Prostate gland (tissue), 2 donors: ENCODE measurements around the gene DYNC1LI2. TPM values are rescaled to one million over a fixed set of nuclear protein-coding genes. Genes with fewer than 3 reads are reported as not detected.
A peak's percentile ranks its signal among the peaks of the same experiment; 100 is the strongest.

Experiments
- DNase-seq: peaks from one replicate; pipeline ENCODE4 v3.0.0-alpha.2; 2019; ENCODE audit warnings: low spot score
- H3K27ac ChIP-seq, 2 donors: fragments of 200-600 bp; sonication (generic); 2 replicates each; pipeline ENCODE4 v1.5.1; 2017 to 2019
- H3K27me3 ChIP-seq: fragments of 200-600 bp; sonication (generic); replicated peaks from 2 replicates; pipeline ENCODE4 v1.5.1; 2019; ENCODE audit not compliant: insufficient read depth
- H3K36me3 ChIP-seq, 2 donors: fragments of 200-600 bp; sonication (generic); 1 replicate in 1 of 2; 2 replicates in 1 of 2; pipeline versions ENCODE4 v1.5.1 to v1.8.1; 2017 to 2019
- H3K4me1 ChIP-seq: fragments of 200-600 bp; sonication (generic); replicated peaks from 2 replicates; pipeline ENCODE4 v1.5.1; 2019
- H3K4me3 ChIP-seq, 2 donors: fragments of 200-600 bp; sonication (generic); 2 replicates each; pipeline ENCODE4 v1.5.1; 2017 to 2019
- H3K9me3 ChIP-seq: fragments of 200-600 bp; sonication (generic); 2 replicates; pipeline ENCODE4 v1.5.1; 2017
- CTCF ChIP-seq, 4 experiments: fragments of 200-600 bp in 2 of 4; fragments of 450-650 bp in 2 of 4; sonication (generic) in 2 of 4; IDR thresholded peaks; 1 replicate in 3 of 4; 2 replicates in 1 of 4; pipeline ENCODE4 v1.5.1; 2016 to 2019; ENCODE audit warnings: antibody characterized with exemption in 4 of 4, mild to moderate bottlenecking in 2 of 4, moderate library complexity in 2 of 4
- POLR2A ChIP-seq: fragments of 450-650 bp; IDR thresholded peaks from one replicate; pipeline ENCODE4 v1.6.1; 2016; ENCODE audit warnings: antibody characterized with exemption, mild to moderate bottlenecking
- POLR2AphosphoS5 ChIP-seq: sonication (generic); formaldehyde crosslinking; IDR thresholded peaks from one replicate; pipeline ENCODE4 v1.6.1; 2017; ENCODE audit warnings: antibody characterized with exemption
- WGBS: methylation state at CpG from one replicate; pipeline ENCODE4 v1.1.5; 2018; 5-methylcytosine and 5-hydroxymethylcytosine counted together
- intact Hi-C: fragments of 100-400 bp; cut with DNase I; formaldehyde crosslinking; loops from one replicate; pipeline ENCODE4 v1.14.2; 2022
- total RNA-seq, 2 donors: library from RNA; depleted of rRNA; stranded (reverse); fragments of >200 nt; gene quantifications; one replicate each; pipeline ENCODE4 v1.1.0, GENCODE V29; 2016

DYNC1LI2 gene
- total RNA-seq, 2 donors from 2014 or later: 98.1 to 149 TPM

- Histone ChIP-seq H3K36me3 (no peaks in the 10 kb centered on the region), H3K4me3 (no peak overlapping the region), H3K9me3 (no peaks in the 10 kb centered on the region), H3K4me1 (no peaks in the 10 kb centered on the region), H3K27ac (no peak overlapping the region), H3K27me3 (no peaks in the 10 kb centered on the region)
- intact Hi-C loops: no loop called here
- TF ChIP-seq CTCF (IDR thresholded peaks at IDR 0.05): peak in 2 of 4 experiments; percentile 5 to 41
- no peak for TF ChIP-seq POLR2A
- TF ChIP-seq POLR2AphosphoS5: no peak
- DNase-seq: no peak
- WGBS: 60% methylated on average over 12 of the region's 12 CpGs
Observed at GRCh38 chr16:66717112-66717675, 34.2 kb downstream of the DYNC1LI2 start.

- 41% methylated on average over 6 of the region's 6 CpGs for WGBS
- Histone ChIP-seq H3K27me3 (no peaks in the 10 kb centered on the region), H3K4me1 (no peaks in the 10 kb centered on the region), H3K36me3 (no peaks in the 10 kb centered on the region), H3K27ac (no peak overlapping the region), H3K9me3 (no peaks in the 10 kb centered on the region), H3K4me3 (no peak overlapping the region)
- TF ChIP-seq POLR2A (no peak), CTCF (IDR thresholded peaks at IDR 0.05) (no peak), POLR2AphosphoS5 (no peak)
- intact Hi-C loops: no loop called here
- no peak for DNase-seq
Observed at GRCh38 chr16:66714654-66715307, 36.6 kb downstream of the DYNC1LI2 start.

GRCh38 chr16:66714062-66714461 is 37.3 kb downstream of the DYNC1LI2 start:
- Histone ChIP-seq H3K4me1 (no peaks in the 10 kb centered on the region), H3K36me3 (no peaks in the 10 kb centered on the region), H3K27ac (no peak overlapping the region), H3K9me3 (no peaks in the 10 kb centered on the region), H3K27me3 (no peaks in the 10 kb centered on the region), H3K4me3 (no peak overlapping the region)
- TF ChIP-seq POLR2AphosphoS5: no peak
- no peak for TF ChIP-seq CTCF (IDR thresholded peaks at IDR 0.05)
- no peak for TF ChIP-seq POLR2A
- DNase-seq: no peak
- 81% methylated on average over 6 of the region's 6 CpGs for WGBS
- intact Hi-C loops: no loop called here

- Histone ChIP-seq H3K4me3 (no peak overlapping the region), H3K27ac (no peak overlapping the region), H3K36me3 (no peaks in the 10 kb centered on the region), H3K4me1 (no peaks in the 10 kb centered on the region), H3K27me3 (no peaks in the 10 kb centered on the region), H3K9me3 (no peaks in the 10 kb centered on the region)
- DNase-seq: no peak
- intact Hi-C loops: no loop called here
- TF ChIP-seq CTCF (IDR thresholded peaks at IDR 0.05): no peak
- TF ChIP-seq POLR2A: no peak
- no peak for TF ChIP-seq POLR2AphosphoS5
- 35% methylated on average over 2 of the region's 2 CpGs for WGBS
Observed at GRCh38 chr16:66713076-66713475, 38.3 kb downstream of the DYNC1LI2 start.

GRCh38 chr16:66712512-66712911 is 38.9 kb downstream of the DYNC1LI2 start:
- intact Hi-C loops: no loop called here
- Histone ChIP-seq H3K27ac (no peak overlapping the region), H3K27me3 (no peaks in the 10 kb centered on the region), H3K4me3 (no peak overlapping the region), H3K4me1 (no peaks in the 10 kb centered on the region), H3K9me3 (no peaks in the 10 kb centered on the region), H3K36me3 (no peaks in the 10 kb centered on the region)
- DNase-seq: no peak
- no peak for TF ChIP-seq POLR2A
